Measurements from ENCODE around the gene MKNK1.

- TF ChIP-seq ZNF768 (tag by site-specific recombination; IDR thresholded peaks at IDR 0.05): no peak
- TF ChIP-seq ZNF660 (tag by site-specific recombination; IDR thresholded peaks at IDR 0.05): no peak
- TF ChIP-seq CTCF (tag by site-specific recombination; IDR thresholded peaks at IDR 0.05): no peak
- TF ChIP-seq ATF2 (tag by site-specific recombination; IDR thresholded peaks at IDR 0.05; ENCODE audit: low read depth): no peak
- TF ChIP-seq ZNF324 (tag by site-specific recombination; IDR thresholded peaks at IDR 0.05): no peak
- no peak for TF ChIP-seq ZXDB (tag by site-specific recombination; IDR thresholded peaks at IDR 0.05)
- TF ChIP-seq ZNF645 (tag by site-specific recombination; IDR thresholded peaks at IDR 0.05): no peak
Measured at GRCh38 chr1:46557403-46557802, 46.7 kb downstream of the MKNK1 start.

Measured in HEK293 (cell line).